Activated T-cell treated with anti-CD3 and anti-CD28 coated beads, Interleukin-2, amount 50 U/mL, for 1 hour (primary cell): ENCODE measurements around the gene ARHGEF7.

Experiments used
- DNase-seq: peaks from one replicate; pipeline ENCODE4 v3.0.0-alpha.2; 2020

ARHGEF7 gene

DNA sequence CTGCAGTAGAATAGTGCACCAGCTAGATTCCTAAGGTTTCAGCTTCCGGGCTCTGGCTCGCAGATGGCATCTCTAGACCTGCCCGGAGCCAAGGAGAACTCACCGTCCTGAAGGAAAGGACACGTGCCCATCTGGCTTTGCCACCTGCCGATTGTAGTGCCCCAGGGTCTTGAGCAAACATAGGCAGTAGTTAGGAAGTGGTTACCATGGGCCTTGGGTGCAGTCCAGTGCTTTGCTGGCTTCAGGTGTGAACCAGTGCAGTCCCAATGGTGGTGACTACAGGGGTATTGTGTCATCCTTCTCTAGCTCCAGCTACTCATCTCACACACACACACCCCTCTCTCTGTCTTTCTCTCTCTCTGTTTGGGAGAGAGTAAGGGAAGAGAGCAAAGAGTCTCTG, 143.9 kb downstream of the ARHGEF7 start:
- DNase-seq: no peak

DNA sequence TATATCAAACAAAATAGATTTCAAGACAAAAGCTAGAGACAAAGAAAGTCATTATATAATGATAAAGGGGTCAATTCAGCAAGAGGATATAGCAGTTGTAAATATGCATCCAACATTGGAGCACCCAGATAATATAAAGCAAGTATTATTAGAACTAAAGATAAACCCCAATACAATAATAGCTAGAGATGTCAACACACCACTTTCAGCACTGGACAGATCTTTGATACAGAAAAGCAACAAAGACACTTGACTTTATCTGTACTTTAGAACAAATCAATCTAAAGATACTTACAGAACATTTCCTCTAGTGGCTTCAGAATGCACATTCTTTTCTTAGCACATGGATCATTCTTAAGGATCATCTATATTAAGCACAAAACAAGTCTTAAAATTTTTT, 146.2 kb downstream of the ARHGEF7 start:
- DNase-seq: no peak

DNA sequence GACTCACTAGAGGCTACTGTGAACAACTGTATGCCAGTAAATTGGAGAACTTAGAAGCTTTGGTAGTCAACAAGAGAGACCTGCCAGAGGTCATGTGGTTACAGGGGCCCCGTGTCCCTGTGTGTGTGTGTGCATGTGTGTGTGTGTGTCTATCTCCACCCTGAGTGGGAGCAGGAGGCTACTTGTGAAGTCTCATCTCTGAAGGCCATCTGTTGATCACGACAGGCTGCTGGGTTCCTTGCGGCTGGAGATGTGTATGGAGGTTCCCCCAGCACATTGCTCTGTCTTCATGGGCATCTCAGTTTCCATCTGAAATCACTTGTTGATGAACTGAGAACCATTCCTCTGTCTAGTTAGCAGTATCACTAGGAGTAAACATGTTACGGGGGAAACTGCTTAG, 147.2 kb downstream of the ARHGEF7 start:
- no peak for DNase-seq

DNA sequence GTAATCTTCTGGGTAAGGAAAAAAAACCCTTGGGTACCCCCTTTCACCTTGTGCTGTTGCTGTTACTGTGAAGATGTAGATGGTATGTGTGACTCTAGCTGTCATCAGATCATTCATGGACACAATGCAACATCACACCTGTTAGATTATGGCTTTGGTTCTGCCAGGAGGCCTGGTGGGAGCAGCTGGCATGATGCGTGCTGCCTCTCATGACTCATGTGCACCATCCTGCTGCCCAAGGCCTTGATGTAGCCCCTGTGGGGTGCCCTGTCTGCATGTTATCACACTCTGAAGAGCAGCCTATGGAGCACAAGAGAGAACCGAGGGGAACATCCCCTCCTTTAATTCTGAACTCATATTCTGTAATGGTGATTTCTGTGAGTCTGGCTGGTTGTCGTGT, 147.6 kb downstream of the ARHGEF7 start:
- DNase-seq: no peak

DNA sequence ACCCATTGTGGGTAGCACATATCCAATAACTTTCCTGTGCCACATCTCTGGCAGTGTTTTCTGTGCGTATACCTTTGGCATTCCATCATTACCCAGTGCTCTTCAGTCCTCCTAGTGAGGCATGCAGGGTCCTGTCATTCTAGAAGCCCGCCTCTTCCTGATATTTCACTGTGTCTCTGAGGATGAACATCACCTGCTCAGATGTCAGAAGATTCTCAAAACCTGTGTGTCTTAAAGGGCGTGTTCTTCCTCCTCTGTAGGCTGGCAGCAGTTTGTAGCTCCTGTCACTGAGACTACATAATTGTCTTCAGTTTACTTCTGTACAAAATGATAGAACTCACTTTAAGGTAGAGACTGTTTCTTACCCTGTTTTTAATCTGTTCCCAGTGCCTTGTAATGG, 148.5 kb downstream of the ARHGEF7 start:
- no peak for DNase-seq

DNA sequence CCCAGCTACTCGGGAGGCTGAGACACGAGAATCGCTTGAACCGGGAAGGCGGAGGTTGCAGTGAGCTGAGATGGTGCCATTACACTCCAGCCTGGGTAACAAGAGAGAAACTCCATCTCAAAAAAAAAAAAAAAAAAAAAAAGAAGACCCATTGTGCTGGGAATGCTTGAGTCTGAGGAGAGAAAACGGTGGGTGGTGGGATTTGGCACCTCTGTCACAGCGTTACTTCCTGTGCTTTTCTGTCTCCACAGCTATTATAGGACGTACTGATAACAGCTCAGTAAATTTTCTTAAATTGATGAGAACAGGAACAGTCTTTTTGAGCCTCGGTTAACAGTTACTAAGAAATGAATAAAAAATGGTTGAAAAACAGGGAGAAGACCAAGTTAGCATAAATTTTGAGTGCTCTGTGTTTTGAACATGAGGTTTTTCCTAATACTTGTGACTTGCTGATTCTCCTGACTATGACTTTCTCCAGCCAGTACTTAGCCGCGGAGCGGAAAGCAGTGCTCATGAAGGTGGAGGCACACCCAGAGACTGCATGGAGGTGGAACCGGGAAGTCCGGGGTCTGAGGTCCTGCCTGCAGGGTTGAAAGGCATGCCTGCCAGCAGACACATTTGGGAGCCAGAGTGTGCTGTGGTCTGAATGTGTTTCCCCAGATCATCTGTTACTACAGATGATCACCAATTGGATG, 150.0 kb downstream of the ARHGEF7 start:
- no peak for DNase-seq

DNA sequence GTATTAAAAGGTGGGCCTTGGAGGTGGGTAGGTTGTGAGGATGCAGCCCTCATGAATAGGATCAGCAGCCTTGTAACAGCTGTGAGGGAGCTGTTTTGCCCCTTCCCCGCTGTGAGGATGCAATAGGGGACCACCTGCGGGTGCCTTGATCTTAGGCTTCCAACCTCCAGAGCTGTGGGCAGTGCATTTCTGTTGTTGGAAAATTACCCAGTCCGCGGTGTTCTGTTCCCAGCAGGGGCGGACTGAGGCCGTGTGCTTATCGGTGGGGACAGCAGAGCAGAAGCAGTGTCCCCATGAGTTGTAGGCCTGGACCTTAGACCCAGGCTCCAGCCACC, 150.6 kb downstream of the ARHGEF7 start:
- DNase-seq: no peak

DNA sequence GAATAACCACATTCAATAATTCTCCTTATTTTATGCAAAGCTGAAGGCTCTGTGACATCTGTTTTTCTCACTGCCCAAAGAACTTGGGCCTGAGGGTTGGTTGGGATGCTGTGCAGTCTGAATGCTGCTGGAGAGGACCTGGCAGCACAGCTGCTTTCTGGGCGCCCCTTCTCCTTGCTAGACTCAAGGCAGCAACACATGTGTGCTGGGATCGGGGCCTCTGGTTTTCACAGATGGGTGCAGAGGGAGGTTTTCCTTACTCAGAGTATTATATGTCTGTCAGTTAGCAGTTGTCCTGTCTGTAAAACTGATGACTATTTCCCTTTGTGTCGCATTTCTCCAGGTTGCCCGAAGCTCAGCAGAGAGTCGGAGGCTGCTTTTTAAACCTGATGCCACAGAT, 152.1 kb downstream of the ARHGEF7 start:
- no peak for DNase-seq

DNA sequence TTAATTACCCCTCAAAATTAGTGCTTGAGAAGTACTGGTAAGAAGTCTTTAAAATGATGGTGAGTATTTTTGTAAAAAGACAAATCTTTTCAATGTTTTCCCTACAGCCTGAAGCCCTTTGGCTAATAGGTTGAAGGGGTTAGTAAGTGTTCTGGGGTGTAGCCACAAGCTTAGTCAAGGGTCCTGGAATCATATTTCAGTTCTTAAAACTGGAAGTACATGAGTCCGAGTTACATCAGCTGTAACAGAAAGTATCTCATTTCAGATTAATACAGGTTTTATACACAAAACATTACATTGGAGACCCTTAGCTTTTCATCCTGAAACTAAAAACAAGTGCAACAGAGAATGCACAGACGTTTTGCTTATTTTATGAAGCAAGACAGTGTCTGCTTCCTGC, 152.7 kb downstream of the ARHGEF7 start:
- no peak for DNase-seq

DNA sequence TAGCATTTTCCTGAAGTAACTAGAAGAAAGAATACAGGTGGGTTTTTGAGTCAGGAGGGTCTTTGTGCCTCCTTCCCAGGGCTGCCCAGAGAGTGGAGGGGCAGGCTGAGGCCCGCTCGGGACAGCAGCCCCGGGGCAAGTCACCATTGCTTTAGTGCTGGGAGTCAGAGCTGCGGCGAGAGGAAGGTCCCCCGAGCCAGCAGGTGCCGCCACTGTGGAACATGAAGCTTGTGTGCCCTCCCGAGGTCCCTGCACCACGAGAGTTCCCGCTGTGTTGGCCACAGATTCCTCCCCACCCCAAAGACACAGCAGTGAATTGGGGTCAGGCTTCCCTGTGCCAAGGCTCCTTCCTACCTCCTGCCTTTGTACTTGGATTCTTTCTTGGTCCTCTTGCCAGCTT, 154.4 kb downstream of the ARHGEF7 start:
- DNase-seq: no peak

DNA sequence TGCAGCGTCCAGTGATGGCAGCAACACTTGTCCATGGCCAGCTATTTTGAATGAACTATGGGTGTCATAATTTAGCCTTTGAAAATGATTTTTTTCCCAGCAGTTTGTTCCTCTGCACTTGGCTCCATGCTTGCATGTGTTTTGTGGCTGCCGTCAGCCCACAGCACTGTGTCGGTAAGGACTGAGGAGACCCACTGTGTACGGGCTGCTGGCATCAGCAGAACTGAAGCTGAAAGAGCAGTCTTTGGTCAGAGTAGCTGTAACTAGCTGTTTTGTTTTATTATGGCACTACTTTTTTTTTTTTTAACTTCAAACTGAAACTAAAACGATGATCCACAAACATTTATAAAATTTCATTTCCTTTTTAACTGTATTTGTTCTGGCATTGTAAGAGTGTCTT, 155.0 kb downstream of the ARHGEF7 start:
- no peak for DNase-seq

DNA sequence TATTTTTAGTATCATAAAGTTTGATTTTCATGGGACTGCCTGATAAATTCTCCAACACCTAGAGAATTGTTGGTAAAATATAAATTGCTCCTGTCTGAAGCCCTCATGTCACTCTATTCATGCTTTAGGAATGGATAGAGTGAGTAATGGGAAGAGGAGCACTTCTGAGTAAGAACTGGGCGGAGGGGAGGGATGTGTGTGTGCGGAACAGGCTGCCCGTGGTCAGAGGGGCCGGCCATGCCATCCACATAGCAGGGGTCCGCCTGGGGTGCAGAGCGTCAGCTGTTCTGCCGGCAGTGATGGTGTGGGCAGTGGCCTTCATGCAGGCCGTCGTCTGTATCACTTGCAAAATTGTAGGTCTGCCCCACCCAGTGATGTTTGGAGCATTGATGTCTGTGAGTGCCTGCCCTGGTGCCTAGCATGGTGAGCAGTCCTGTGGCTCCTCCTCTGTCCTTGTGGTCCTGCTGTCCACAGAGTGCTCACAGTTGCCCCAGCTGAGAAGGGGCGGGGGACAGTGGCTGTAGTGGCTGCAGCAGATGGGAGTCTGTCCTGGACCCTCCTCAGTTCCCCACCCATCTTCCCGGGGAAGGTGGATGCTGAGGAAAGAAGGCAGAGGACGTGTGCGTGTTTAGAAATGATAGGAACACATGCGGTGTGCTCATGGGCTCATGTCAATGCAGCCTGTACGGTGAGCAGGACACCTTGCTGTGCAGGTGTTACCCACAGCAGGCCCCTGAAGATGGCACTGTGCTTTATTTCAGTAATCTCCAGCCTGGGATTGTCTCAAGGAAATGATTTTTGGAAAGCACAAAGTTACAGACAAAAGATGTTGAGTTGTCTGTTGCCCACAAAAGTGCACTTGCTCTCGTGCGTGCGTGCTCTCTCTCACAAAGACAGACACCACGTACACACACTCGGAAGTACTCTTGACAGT, 155.9 kb downstream of the ARHGEF7 start:
- no peak for DNase-seq

DNA sequence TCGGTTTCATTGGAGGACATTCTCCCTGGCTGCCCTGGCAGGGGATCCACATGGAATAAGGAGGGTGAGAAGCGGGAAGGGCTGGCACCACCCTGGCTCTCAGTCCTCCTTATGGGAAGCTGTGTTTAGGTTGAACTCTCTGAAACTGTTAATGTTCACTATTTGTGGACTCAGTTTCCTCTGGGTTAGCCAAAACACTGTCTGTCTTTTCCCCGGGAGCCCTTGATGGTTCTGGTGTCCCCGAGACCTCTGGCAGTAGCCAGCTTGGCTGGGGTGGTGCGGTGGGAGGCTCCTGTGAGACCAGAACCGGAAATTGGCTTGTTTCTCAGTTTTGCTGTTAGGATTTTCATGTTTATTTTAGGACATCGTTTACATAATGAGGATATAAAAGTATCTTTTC, 157.0 kb downstream of the ARHGEF7 start:
- no peak for DNase-seq

DNA sequence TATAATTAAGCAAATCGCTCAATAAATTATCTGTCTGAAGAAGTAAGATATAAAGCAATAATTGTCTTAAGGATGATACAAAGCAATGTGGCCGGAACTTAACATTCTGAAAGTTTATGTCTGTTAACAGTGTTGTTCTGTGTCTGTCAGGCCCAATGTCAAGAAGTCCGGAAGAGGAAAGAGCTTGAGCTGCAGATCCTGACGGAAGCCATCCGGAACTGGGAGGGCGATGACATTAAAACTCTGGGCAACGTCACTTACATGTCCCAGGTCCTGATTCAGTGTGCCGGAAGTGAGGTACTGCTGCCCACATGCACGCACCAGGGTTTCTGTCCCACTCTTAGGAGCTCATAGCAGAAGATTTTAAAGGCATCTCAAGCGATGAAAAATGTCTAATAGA, 160.3 kb downstream of the ARHGEF7 start:
- DNase-seq: no peak

DNA sequence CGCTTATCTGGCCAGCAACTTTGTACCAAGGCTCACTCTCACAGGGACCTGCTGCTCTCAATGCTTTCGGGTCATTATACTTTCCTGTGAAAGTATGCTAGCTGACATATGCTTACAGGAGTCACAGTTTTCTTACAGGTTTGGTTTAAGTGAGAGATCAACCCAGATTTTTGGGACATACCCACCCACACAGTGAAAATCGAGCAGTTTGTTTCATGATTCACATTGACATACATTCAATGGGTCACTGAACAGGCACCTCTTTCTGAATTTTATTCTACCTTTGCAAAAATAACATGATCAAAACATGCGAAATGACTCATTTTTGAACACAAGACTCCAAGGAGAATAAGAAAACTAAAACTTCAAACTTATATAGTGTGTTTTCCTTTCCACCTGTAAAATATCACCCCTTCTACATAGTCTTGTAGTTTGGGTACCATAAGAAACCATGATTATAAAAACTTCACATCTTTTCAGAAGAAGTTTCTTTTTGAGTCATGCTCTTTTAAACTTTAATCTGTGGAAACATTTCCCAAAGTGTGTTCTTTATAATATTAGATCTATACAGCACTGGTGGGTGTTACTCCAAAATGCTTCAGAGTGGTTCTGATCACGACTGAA, 161.0 kb downstream of the ARHGEF7 start:
- no peak for DNase-seq

DNA sequence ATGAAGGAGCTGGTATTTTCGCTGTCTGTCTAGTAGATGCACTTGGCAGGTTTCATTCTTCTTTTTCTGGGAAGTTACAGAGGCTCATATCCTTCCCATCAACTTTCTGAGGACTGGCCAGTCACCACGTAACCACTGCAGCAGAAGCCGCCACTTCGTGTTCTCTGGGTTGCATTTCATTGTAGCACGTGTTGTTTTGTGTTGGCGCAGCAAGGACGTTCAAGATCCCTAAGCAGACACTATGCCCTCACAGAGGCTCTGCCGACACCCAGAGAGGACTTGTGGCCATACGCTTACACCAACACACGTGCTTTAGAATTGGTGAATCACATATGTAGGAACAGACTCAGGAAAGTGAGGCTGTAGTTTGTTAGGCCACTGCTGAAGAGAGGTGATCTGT, 163.1 kb downstream of the ARHGEF7 start:
- no peak for DNase-seq

DNA sequence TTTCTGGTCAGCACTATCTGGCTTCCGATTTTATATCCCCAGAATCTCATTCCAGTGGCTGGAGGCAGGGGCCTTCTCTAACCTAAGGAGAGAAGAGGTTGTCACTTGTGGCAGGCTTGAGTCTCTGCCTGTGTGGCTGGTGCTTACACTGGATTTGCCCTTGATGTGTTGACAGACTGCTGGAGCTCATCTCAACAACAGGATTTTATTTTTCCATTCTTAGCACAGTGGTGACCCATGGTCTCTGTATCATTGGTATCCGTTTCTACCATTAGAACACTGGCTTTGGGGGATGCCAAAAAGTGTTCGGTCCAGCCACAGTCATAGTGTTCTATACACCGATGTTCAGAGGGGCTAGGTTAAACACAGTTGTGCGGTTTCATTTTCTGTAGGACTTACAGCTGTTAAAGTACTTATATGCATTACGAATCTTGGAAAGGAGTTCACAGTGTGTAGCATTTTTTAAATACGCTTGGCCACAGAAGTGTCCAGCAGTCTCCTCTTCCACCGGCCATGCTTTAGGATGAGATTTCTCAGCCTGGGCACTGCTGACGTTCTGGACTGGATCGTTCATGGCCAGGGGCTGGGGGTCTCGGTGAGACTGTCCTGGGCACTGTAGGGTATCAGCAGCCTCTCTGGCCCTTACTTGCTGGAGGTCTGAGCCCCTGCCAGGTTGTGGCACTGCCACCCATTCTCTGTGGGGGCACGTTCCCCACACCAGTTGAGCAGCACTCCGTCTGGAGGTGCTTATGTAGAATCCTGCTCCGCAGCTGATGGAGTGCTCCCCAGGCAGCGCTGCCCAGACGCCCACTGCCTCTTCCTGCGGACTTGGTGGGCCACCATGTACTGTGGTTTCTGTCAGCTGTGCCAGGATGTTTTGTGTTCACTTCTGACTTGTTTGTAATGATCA, 163.9 kb downstream of the ARHGEF7 start:
- DNase-seq: no peak

DNA sequence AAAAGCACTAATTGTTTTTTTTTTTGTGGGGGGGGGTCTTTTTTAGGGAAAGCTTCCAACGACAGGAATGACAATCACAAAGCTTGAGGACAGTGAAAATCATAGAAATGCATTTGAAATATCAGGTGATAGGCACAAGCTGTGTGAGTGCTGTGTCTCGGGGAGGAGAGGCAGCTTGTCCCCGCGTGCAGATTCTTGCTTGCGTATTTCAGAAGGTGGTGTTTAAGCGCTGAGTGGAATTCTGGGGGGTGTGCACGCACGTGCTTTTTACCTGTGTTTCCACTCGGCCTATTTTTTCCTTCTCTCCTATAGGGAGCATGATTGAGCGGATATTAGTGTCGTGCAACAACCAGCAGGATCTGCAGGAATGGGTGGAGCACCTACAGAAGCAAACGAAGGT, 165.1 kb downstream of the ARHGEF7 start:
- DNase-seq: no peak

DNA sequence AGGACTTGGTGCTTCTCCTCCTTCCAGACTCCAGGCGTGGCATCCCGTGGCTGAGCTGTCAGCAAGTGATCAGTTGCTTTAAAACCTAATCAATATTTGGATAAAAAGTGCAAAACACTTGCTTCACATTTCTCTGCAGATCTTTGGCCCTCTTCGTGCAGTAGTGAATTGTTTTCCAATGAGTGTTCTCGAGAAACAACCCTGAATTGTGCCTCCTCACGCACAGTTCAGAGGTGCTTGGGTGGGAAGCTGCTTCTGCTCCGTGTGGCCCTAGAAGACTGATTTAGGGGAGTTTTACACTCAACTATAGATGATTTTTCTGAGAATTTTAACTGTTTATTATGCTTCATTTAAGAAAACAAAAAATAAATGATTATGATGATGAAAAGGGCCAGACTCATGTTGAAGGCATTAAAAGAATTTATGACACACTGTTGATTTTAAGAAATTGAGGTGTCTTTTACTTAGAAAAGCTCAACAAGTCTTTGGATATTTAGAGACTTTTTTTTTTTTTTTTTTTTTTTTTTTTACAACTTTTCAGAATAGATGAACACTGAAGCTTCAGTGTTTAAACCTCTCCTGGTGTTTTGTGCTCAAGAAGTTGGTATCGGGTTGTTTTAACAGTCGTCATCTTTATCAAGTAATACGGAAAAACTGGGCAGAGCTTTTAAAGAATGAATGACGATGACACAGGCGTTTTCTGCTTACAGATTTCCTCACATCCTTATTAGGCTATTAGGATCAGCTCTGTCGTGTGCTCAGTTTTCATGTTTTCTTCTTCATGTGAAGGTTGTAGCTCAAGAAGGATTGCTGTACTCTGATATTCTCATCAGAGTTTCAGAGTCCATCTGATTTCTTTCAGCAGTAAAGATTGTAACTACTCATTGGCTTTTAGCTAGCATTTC, 165.8 kb downstream of the ARHGEF7 start:
- DNase-seq: no peak

DNA sequence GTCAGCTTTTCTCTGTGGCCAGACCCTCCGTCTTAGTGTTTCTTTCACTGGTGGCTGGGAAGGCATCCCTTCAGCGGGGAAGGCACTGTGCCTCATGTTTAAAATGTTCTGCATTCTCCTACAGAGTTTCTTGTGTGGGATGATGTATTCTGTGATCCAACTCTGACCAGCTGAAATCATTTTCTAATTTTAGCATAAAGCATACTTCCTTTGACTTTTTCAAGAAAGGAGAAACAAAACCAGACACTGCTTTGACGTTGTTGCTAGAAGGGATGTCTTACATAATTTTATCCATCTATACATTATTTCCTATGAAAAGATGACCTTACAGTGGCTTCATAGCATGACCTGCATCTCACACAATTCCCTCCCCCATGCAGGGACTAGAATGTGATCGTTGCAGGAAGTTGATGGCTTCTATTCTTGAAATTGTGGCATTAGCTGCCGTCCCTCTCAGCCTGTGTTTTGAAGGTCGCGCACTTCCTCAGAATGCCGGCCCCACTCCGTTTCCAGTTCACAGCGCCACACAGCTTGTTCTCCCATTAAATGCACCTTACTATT, 166.7 kb downstream of the ARHGEF7 start:
- no peak for DNase-seq

DNA sequence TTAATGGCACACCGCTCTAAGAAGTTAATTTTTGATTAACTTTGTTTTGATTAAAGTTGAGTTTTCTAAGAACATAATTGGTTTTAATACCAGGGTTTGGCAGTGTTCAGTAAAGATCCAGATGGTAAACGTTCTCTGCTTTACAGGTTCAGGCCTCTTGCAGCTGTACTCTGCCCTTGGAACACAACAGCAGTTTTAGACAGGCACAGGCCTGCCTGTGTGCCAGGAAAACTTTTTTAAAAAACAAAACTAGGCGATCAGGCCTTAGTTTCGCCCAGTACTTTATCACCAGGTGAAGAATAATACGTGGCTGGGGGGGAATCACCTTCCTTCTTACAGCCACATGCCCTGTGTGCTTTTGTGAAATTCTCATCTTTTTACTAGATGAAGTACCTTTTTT, 167.3 kb downstream of the ARHGEF7 start:
- no peak for DNase-seq

DNA sequence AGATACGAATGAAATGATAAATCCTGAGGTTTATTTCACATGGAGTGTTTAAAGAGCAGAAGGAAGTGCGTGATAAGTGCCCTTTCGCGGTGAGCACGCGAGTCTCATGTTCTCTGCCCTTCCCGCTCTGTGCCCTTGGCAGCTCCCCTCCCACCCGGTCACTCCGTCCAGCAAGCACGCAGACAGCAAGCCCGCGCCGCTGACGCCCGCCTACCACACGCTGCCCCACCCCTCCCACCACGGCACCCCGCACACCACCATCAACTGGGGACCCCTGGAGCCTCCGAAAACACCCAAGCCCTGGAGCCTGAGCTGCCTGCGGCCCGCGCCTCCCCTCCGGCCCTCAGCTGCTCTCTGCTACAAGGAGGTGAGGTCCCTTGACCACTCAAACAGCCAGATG, 167.9 kb downstream of the ARHGEF7 start:
- no peak for DNase-seq
